Measurements from ENCODE around the gene ZNF345.

ZNF345 gene

DNA sequence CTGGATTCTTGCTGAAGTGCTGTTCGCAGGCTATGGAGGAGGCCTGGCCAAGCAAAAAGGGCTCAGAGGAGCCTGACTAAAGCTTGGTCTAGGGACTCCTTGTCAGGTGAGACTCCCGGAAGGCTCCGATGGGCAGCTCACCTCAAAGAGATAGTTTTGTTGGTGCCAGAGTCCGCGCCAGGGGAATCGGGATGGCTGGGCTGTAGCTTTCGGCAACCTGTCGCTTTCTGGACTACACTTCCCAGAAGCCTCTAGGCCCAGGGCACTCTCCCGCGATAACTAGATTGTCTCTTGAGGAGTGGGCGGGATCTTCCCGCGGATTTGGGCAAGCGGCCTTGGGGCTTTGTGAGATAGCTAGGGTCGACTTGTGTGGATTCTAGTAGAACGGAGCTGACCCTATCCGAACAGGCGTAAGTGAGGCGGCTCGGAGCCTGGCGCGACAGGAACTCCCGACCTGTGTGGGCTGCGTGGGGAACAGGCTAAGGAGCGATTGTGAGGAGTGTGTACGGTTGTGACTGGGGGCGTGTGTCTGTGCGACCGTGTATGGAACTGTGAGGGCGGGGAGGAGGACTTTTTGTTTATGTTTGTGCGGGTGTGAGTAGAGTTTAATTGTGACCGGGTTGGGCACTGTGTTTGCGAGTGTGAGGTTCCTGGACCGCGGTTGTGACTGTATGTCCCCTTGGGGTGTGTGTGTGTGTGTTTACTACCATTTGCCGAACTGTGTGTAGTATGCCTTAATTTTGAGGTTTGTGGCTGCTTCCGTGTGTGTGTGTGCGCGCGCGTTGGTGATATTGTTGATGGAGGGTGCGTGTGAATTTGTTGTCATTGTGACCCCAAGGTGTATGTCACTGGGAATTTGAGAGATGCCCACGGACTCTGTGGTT lies at the start of gene ZNF345:
TSS of gene ZNF345 (plus strand) at position 318 of the 884 bp plus-strand sequence. CDS start 25,955 bp downstream, outside the sequence.
- peak; percentile 39 to 95 (median 86) for DNase-seq

GRCh38 chr19:36805364-36805763 lies 45.3 kb upstream of the ZNF345 start:
- no peak for DNase-seq

GRCh38 chr19:36807029-36807428 lies 43.6 kb upstream of the ZNF345 start:
- DNase-seq = no peak

- DNase-seq = no peak
Measured at GRCh38 chr19:36819130-36819630, 31.5 kb upstream of the ZNF345 start.

DNA sequence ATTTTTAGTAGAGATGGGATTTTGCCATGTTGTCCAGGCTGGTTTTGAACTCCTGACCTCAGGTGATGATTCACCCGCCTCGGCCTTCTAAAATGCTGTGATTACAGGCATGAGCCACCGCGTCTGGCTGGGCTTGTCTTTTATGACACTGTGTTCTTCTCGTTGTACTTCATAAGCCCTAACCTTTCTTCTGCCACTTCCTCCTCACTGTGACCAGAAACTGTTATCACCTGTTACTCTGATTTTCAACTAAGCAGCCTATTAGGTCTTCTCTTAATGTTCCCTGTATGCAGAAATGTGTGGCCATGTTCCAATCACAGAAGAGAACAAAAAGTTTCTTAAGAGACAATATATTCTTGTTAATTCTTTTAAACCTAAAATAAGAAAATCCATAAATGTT lies 28.9 kb upstream of the ZNF345 start:
- DNase-seq = no peak

DNA sequence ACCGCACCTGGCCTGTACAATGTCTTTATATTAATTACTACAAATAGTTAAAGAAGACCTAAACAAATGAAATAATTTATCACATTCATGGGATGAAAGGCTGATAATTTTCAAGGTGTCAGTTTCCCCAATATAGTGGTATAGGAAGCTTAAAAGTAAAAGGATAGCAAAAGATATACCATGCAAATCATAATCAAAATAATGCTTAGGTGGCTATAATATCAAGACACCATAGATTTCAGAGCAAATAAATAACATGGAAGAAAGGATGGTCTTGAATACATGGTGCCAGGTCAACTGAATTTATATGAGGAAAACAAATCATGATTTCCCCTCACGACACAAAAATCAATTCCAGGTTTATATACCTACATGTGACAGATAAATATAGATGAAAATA lies 17.2 kb upstream of the ZNF345 start:
- no peak for DNase-seq

DNA sequence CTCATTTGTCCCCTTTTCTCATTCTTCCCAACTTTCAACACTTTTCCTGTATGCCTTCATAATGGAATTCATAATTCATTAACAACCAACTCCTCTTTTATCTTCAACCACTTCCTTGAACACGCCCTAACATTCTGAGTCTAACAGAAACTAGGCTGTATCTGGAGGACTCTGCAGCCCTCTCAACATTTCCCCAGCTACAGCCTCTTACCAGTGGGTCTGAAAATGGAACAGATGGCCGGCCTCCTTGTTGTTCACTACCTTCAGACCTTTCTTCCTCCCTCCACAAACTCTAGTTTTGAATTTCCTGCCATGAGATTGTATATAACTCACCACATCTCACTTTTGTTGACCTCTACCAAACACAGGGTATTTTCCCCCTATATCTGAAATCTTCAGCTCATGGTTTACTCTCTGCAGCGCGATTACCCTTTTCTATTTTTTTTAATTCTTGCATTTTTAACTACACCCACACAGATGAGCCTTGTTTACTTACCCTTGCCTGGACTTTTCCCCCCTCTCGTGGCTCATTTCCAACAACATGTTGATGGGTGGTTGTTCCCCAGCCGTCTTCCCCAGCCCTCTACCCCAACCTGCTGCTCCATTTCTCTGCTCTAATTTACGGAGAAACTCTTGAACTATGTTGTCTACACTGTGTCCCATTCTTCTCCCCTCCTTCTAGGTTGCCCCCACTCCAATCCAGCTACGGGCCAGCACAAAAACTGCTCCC lies 13.3 kb upstream of the ZNF345 start:
- DNase-seq = peak in 3 of 58 donors; percentile 13 to 38 (median 29)

DNA sequence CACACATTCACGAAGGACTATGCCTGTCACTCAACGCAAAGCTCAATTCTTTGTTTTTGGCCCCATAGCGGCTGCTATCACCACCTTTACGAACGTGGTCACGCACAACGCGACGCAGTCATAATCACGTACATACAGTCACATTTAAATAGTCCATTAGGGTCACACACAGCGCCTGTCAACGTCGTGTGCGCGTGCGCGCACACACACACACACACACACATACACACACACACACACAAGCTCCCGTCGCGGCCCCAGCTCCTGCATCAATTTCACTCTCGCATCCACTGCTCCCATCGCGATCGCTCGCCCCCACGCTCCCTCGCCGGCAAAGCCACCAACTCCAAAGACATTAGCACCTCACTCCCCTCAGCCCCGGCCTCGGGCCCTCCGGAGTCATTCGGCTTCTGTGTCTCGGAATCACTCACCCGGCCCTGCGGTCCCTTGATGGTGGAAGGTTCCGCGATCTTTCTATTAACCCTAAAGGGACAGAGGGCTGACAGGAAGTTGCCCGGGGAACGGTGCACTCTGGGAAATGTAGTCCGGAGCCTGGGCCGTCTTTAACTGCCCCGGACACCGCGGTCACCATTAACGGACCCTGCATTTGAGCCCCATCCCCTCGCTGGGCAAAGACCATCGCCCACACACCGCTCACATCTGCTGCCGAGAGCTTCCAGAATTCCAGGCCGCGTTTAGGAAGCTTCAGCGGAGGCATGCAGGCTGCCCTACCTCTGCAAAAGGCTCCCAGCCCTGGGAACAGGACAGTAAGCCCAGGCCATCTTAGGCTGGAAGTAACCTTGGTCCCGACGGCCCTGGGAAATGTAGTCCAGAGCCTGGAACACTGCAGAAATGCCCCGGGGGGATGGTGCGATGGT lies 12.5 kb upstream of the ZNF345 start, which contains the start of gene ZNF790:
TSS of gene ZNF790 (minus strand) at position 482 of the 878 bp plus-strand sequence. CDS start 12,768 bp downstream, outside the sequence.
- peak; percentile 53 to 95 (median 86) for DNase-seq

- DNase-seq = no peak
Measured at GRCh38 chr19:36838784-36839324, 11.8 kb upstream of the ZNF345 start.

DNA sequence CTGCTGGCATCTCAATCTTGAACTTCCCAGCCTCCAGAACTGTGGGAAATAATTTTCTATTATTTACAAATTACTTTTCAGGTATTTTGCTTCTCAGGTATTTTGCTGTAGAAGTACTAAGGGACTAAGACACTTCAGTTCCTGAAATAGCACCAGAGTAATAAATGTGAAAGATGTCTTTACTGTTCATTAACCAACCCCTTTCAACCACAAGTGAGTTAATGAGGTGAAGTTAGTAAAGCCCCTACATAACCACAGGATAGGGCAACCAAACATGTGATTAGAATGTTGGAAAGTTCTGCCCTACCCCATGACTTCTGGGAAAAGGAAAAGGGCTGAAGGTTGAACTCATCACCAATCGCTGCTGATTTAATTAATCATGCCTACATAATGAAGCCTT lies 2.7 kb upstream of the ZNF345 start:
- DNase-seq = peak in 1 of 58 donors; percentile 9

DNA sequence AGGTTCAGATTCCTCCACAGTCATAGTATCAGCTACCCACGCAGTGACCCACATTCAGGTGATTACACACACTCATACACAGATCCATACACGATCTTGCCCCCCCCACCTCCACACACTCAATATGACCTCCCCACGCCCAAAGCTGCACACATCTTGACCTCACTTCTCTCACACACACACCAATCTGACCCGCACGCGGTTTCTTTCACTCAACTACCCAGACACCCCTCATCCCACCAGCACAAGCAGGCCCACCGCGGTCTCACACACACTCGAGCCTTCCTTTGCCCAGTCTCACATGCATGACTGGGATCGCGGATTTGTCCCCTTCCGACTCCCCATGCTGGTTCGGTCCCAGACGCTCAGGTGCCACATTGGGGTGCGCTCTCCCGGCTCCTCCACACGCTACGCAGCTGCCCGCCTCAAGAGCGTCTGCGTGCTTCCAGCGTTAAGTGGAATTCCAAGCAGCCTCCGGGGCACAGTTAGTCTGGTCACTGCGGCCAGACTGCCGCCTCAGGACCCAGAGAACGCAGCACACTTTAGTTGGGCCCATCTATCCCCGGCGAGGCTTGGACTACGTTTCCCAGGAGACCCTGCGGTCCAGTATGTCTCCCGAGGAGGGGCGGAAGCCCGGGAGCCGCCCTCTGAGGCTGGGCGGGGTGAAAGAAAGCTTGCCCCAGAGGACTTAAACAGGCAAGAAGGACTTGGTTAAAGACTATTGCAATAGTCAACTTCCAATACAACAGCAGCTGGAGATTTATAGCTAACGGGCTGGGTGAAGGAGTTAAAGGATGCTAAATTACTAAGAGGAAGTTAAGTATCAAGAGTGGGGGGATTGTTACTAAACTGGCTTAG lies 746 bp upstream of the ZNF345 start:
- DNase-seq = peak; percentile 42 to 94 (median 85)

- DNase-seq = no peak
Measured at GRCh38 chr19:36851898-36852297, 1.2 kb downstream of the ZNF345 start.

DNA sequence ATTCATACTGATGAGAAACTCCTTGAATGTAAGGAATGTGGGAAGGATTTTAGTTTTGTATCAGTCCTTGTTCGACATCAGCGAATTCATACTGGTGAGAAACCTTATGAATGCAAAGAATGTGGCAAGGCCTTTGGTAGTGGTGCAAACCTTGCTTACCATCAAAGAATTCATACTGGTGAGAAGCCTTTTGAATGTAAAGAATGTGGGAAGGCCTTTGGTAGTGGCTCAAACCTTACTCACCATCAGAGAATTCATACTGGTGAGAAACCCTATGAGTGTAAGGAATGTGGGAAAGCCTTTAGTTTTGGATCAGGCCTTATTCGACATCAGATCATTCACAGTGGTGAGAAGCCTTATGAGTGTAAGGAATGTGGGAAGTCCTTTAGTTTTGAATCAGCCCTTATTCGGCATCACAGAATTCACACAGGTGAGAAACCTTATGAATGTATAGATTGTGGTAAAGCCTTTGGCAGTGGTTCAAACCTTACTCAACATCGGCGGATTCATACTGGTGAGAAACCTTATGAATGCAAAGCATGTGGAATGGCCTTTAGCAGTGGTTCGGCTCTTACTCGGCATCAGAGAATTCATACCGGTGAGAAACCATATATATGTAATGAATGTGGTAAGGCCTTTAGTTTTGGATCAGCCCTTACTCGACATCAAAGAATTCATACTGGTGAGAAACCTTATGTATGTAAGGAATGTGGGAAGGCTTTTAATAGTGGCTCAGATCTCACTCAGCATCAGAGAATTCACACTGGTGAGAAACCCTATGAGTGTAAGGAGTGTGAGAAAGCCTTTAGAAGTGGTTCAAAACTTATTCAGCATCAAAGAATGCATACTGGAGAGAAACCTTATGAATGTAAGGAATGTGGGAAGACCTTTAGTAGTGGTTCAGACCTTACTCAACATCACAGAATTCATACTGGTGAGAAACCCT lies 26.6 kb downstream of the ZNF345 start:
- no peak for DNase-seq

GRCh38 chr19:36891768-36892357 lies 41.2 kb downstream of the ZNF345 start:
- no peak for DNase-seq

- DNase-seq = no peak
Measured at GRCh38 chr19:36894849-36895383, 44.2 kb downstream of the ZNF345 start.

- no peak for DNase-seq
Measured at GRCh38 chr19:36898422-36898821, 47.7 kb downstream of the ZNF345 start.

DNA sequence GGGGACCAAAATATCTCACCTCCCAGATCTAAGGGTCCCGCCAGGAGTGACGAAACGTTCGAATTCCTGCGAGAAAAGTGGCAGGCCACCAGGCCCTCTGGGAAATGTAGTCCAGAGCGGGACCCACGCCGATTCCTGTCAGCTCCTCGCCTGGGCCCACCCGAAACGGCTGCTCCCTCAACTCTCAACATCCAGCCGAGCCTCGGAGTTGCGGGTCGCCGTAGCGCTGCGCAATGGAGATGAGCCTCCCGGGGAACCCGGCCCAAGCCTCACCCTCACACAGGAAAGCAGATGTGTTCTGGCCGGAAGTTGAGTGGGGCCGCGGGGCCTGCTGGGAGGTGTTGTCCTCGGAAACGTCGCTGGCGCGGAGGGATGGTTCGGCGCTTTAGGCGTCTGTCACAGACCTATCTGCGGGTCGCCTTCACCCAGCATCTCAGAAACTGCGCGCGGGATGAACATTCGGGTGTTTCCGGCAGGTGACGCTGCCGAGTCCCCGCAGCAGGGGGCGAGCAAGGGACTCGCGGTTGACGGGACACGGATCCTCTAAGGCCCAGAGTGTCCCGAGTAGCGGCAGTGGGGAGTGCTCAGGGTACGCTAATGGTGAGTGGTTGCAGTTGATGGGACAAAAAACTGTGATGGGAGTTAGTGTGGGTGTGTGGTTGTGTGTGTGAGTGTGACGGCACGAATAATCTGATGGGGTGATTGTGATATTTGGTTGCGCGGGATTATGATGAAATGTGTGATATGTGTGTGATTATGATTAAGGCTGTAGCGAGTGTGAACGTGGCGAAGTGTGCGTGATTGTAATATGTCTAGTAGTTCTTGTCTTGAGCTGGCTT lies 65.5 kb downstream of the ZNF345 start, which contains the start of the genes ZNF568 and ZNF829:
TSS of gene ZNF568 (plus strand) at position 341 of the 839 bp plus-strand sequence. CDS start 6,439 bp downstream, outside the sequence.
TSS of gene ZNF829 (minus strand) at position 300 of the 839 bp plus-strand sequence. CDS start 1,124 bp downstream, outside the sequence.
- DNase-seq = peak; percentile 47 to 96 (median 88)

Measured in anterior cingulate cortex (tissue), 58 donors.